Astrocyte (in vitro differentiated cells and primary cell): ENCODE data around the gene CHADL. TPM values are rescaled to one million over a fixed set of nuclear protein-coding genes. Genes with fewer than 3 reads are reported as not detected.

Source experiments
- DNase-seq: peaks from one replicate; pipeline ENCODE4 v3.0.0-alpha.2; 2010; ENCODE audit warnings: low read depth
- FAIRE-seq: peaks from 2 replicates; lab custom pipeline; 2011; peaks lifted over from hg19 to GRCh38; lab: Jason Lieb, UNC
- H2AFZ ChIP-seq: 2 replicates; pipeline ENCODE4 v1.6.0; 2012; ENCODE audit warnings: low read depth, low read length, inconsistent platforms
- H3K27ac ChIP-seq: 2 replicates; pipeline ENCODE4 v1.5.1; 2011; ENCODE audit warnings: low read depth, low read length, inconsistent platforms
- H3K27me3 ChIP-seq: 2 replicates; pipeline ENCODE4 v1.6.0; 2011; ENCODE audit warnings: low read length, inconsistent platforms; ENCODE audit not compliant: insufficient read depth
- H3K36me3 ChIP-seq: 2 replicates; pipeline ENCODE4 v1.5.1; 2011; ENCODE audit warnings: low read length, inconsistent platforms; ENCODE audit not compliant: insufficient read depth
- H3K4me1 ChIP-seq: 2 replicates; pipeline ENCODE4 v1.5.1; 2011; ENCODE audit warnings: low read length, inconsistent platforms; ENCODE audit not compliant: insufficient read depth
- H3K4me2 ChIP-seq: 2 replicates; pipeline ENCODE4 v1.6.0; 2012; ENCODE audit warnings: low read length, inconsistent platforms
- H3K4me3 ChIP-seq: 2 replicates; pipeline ENCODE4 v1.5.1; 2011; ENCODE audit warnings: low read depth, mild to moderate bottlenecking, low read length, inconsistent platforms; ENCODE audit not compliant: insufficient read depth
- H3K79me2 ChIP-seq: 2 replicates; pipeline ENCODE4 v1.6.0; 2012; ENCODE audit warnings: mild to moderate bottlenecking, low read length, inconsistent platforms; ENCODE audit not compliant: insufficient read depth
- H3K9ac ChIP-seq: 2 replicates; pipeline ENCODE4 v1.6.0; 2012; ENCODE audit warnings: mild to moderate bottlenecking, low read length, inconsistent platforms
- H3K9me3 ChIP-seq: 2 replicates; pipeline ENCODE4 v1.5.1; 2012; ENCODE audit warnings: low read depth, mild to moderate bottlenecking, low read length, inconsistent platforms; ENCODE audit not compliant: insufficient read depth
- H4K20me1 ChIP-seq: 2 replicates; pipeline ENCODE4 v1.6.0; 2012; ENCODE audit warnings: low read length, inconsistent platforms; ENCODE audit not compliant: insufficient read depth
- H3K27ac Mint-ChIP-seq: one replicate; pipeline ENCODE4 v1.8.0; 2021; ENCODE audit warnings: mild to moderate bottlenecking, mixed read lengths; ENCODE audit not compliant: unreplicated experiment
- H3K27me3 Mint-ChIP-seq: one replicate; pipeline ENCODE4 v1.8.0; 2021; ENCODE audit warnings: low read depth, mixed read lengths; ENCODE audit not compliant: unreplicated experiment
- H3K36me3 Mint-ChIP-seq: one replicate; pipeline ENCODE4 v1.8.0; 2021; ENCODE audit warnings: low read depth, mixed read lengths; ENCODE audit not compliant: unreplicated experiment
- H3K4me1 Mint-ChIP-seq: one replicate; pipeline ENCODE4 v1.8.0; 2021; ENCODE audit warnings: low read depth, mixed read lengths; ENCODE audit not compliant: unreplicated experiment
- H3K4me3 Mint-ChIP-seq: one replicate; pipeline ENCODE4 v1.8.0; 2021; ENCODE audit warnings: mild to moderate bottlenecking, moderate library complexity, mixed read lengths; ENCODE audit not compliant: unreplicated experiment
- H3K9me3 Mint-ChIP-seq: one replicate; pipeline ENCODE4 v1.8.0; 2021; ENCODE audit warnings: mild to moderate bottlenecking, mixed read lengths; ENCODE audit not compliant: unreplicated experiment
- EZH2 ChIP-seq: IDR thresholded peaks from 2 replicates; pipeline ENCODE4 v1.6.1; 2012; ENCODE audit warnings: mild to moderate bottlenecking, low read length, inconsistent platforms; ENCODE audit not compliant: insufficient read depth
- total RNA-seq: library from RNA; stranded (reverse); gene quantifications from 2 replicates; pipeline ENCODE4 v1.2.1, GENCODE V29; 2021
- TF ChIP-seq, protein P1 (sequence below): IDR thresholded peaks from 2 replicates; pipeline ENCODE4 v1.5.1; 2011; ENCODE audit warnings: low read depth, mild to moderate bottlenecking, inconsistent platforms, low read length, moderate library complexity; ENCODE audit not compliant: insufficient read depth

CHADL gene
- total RNA-seq, 1 donor from 2014 or later, result 0.23 TPM

DNA sequence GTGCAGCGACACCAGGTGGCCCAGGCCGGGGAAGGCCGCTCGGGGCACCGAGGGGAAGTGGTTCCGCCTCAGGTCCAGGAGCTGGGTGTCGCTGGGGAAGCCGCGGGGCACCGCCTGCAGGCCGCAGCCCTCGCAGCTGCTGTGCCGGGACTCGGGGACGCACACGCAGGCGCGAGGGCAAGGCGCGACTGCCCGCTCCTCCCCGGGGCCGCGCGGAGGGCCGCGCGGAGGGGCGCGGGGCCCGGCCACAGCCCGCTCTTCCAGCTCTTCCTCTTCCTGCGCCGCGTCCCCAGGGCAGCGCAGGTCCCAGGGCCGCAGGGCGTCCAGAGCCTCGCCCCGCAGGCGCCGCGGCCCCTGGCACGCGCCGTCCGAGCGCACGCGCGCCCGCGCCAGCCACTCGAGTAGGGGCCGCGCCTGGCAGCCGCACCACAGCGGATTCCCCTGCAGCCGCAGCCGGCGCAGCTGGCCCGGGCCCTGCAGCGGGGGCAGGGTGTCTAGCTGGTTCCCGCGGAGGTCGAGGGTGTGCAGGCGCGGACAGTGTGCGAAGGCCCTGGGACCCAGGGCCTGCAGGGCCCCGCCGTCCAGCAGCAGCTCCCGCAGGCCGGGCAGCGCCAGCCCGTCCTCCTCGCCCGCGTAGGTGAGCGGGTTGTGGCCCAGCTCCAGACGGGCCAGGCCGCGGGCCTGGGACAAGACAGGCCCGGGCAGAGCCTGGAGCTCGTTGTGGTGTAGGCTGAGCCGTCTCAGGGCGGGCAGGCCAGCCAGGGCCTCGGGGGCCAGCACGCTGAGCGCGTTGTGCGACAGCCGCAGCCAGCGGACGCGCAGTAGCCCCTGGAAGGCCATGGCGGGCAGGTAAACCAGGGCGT is 2.8 kb downstream of the CHADL start:
- H3K27ac ChIP-seq, result no peak overlapping the region
- H3K9ac ChIP-seq, result no peak overlapping the region
- no peak for TF ChIP-seq EZH2
- TF ChIP-seq, protein P1, sequence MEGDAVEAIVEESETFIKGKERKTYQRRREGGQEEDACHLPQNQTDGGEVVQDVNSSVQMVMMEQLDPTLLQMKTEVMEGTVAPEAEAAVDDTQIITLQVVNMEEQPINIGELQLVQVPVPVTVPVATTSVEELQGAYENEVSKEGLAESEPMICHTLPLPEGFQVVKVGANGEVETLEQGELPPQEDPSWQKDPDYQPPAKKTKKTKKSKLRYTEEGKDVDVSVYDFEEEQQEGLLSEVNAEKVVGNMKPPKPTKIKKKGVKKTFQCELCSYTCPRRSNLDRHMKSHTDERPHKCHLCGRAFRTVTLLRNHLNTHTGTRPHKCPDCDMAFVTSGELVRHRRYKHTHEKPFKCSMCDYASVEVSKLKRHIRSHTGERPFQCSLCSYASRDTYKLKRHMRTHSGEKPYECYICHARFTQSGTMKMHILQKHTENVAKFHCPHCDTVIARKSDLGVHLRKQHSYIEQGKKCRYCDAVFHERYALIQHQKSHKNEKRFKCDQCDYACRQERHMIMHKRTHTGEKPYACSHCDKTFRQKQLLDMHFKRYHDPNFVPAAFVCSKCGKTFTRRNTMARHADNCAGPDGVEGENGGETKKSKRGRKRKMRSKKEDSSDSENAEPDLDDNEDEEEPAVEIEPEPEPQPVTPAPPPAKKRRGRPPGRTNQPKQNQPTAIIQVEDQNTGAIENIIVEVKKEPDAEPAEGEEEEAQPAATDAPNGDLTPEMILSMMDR, result no peak
- peak overlapping the region; percentile 77 for H2AFZ ChIP-seq
- FAIRE-seq (no peak), DNase-seq (no peak)
- peak overlapping the region; percentile 49 for H3K4me3 ChIP-seq
- peaks cover 3% of the 10 kb centered on the region for H3K4me1 ChIP-seq
- peak overlapping the region; percentile 84 for H3K4me2 ChIP-seq
- Mint-ChIP-seq H3K27me3 (peaks cover 13% of the 10 kb centered on the region), H3K9me3 (no peaks in the 10 kb centered on the region), H3K36me3 (no peaks in the 10 kb centered on the region), H3K27ac (no peak overlapping the region), H3K4me3 (no peak overlapping the region), H3K4me1 (no peaks in the 10 kb centered on the region)
- H3K79me2 ChIP-seq, result no peaks in the 10 kb centered on the region
- no peaks in the 10 kb centered on the region for H4K20me1 ChIP-seq
- H3K27me3 ChIP-seq, result no peaks in the 10 kb centered on the region
- no peaks in the 10 kb centered on the region for H3K36me3 ChIP-seq
- no peaks in the 10 kb centered on the region for H3K9me3 ChIP-seq

DNA sequence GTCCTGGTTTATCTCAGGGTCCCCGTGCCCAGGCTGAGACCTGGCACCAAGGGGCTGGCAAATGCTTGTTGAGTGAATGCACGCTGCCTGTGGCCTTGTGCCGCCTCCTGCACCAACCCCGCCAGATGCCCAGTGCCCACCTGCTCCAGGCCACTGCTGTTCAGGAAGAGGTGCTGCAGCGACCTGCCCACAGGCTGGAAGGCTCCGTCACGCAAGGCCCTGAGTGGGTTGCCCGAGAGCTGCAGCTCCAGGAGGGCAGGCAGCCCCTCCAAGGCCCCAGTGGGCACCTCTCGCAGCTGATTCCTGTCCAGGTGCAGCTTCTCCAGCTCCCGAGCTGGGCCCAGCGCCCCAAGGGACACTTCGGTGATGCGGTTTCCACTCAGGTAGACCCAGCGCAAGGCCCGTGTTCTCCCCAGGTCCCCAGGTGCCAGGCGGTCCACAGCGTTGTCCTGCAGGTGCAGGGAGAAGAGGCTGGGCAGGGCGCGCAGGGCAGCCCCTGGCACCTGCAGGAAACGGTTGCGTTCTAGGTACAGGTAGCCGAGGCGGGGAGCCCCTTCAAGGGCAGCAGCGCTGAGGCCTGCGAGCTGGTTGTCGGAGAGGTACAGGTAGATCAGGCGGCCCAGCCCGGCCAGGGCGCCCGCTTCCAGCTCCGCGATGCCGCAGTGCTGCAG is 3.6 kb downstream of the CHADL start:
- no peak overlapping the region for H3K27ac ChIP-seq
- peak overlapping the region; percentile 77 for H2AFZ ChIP-seq
- H3K36me3 ChIP-seq, result no peaks in the 10 kb centered on the region
- H3K4me3 ChIP-seq, result peak overlapping the region; percentile 49
- peak overlapping the region; percentile 84 for H3K4me2 ChIP-seq
- FAIRE-seq (no peak), DNase-seq (no peak)
- no peaks in the 10 kb centered on the region for H3K9me3 Mint-ChIP-seq
- no peaks in the 10 kb centered on the region for H3K36me3 Mint-ChIP-seq
- no peaks in the 10 kb centered on the region for H4K20me1 ChIP-seq
- H3K9me3 ChIP-seq, result no peaks in the 10 kb centered on the region
- no peaks in the 10 kb centered on the region for H3K79me2 ChIP-seq
- H3K4me1 ChIP-seq, result peaks cover 3% of the 10 kb centered on the region
- H3K27me3 ChIP-seq, result no peaks in the 10 kb centered on the region
- peaks cover 13% of the 10 kb centered on the region for H3K27me3 Mint-ChIP-seq
- no peak overlapping the region for H3K27ac Mint-ChIP-seq
- no peak overlapping the region for H3K9ac ChIP-seq
- TF ChIP-seq, protein P1, result no peak
- no peak for TF ChIP-seq EZH2
- H3K4me3 Mint-ChIP-seq, result no peak overlapping the region
- H3K4me1 Mint-ChIP-seq, result no peaks in the 10 kb centered on the region
